SK-N-SH (cell line): ENCODE results near the gene GUCA1A. TPM values are rescaled to one million over a fixed set of nuclear protein-coding genes. Genes with fewer than 3 reads are reported as not detected.
A peak's percentile ranks its signal among the peaks of the same experiment; 100 is the strongest.

Source experiments
- CTCF ChIA-PET: fragments of 300-600, 350-600 bp; formaldehyde crosslinking; extraction: SDS; loops from one replicate; lab custom pipeline; 2021; lab: Yijun Ruan, JAX
- POLR2A ChIA-PET: fragments of 350-600 bp; sonication (Branson Sonifier 250); formaldehyde crosslinking; extraction: SDS; loops from one replicate; lab custom pipeline; 2020; ENCODE audit warnings: antibody characterized with exemption, inconsistent platforms; lab: Yijun Ruan, JAX
- DNase-seq: peaks from one replicate; pipeline ENCODE4 v3.0.0; 2012
- H2AFZ ChIP-seq: fragments of 200-600 bp; sonication (generic); 2 replicates; pipeline ENCODE4 v1.8.1; 2016; ENCODE audit warnings: antibody characterized with exemption, mild to moderate bottlenecking, low read depth
- H3F3A ChIP-seq: fragments of 200-600 bp; sonication (generic); replicated peaks from 2 replicates; pipeline ENCODE3; 2016; ENCODE audit warnings: antibody characterized with exemption, mild to moderate bottlenecking; ENCODE audit not compliant: insufficient read depth
- H3K27ac ChIP-seq, 2 experiments: fragments of 200-500 bp in 1 of 2; fragments of 200-600 bp in 1 of 2; sonication (Bioruptor generic) in 1 of 2; sonication (generic), shearing (Covaris generic) in 1 of 2; 2 replicates each; pipeline versions ENCODE4 v1.5.1 to v1.6.1; 2014 to 2016; ENCODE audit warnings: low read depth in 2 of 2, inconsistent platforms in 1 of 2, low read length in 1 of 2, mild to moderate bottlenecking in 1 of 2, mixed read lengths in 1 of 2
- H3K27me3 ChIP-seq: fragments of 200-600 bp; sonication (generic), shearing (Covaris generic); 2 replicates; pipeline ENCODE4 v1.6.1; 2016; ENCODE audit warnings: mixed run types; ENCODE audit not compliant: insufficient read depth
- H3K36me3 ChIP-seq, 2 experiments: fragments of 200-500 bp in 1 of 2; fragments of 200-600 bp in 1 of 2; sonication (Bioruptor generic) in 1 of 2; sonication (generic) in 1 of 2; replicated peaks in 1 of 2; 2 replicates each; pipeline versions ENCODE3 to v1.5.1; 2014 to 2016; ENCODE audit warnings: low read length in 1 of 2, mild to moderate bottlenecking in 1 of 2; ENCODE audit not compliant: insufficient read depth in 2 of 2, control insufficient read depth in 1 of 2
- H3K4me1 ChIP-seq, 2 experiments: fragments of 200-500 bp in 1 of 2; fragments of 200-600 bp in 1 of 2; sonication (Bioruptor generic) in 1 of 2; sonication (generic), shearing (Covaris generic) in 1 of 2; 2 replicates each; pipeline versions ENCODE4 v1.5.1 to v1.6.1; 2014 to 2016; ENCODE audit warnings: low read depth in 1 of 2, low read length in 1 of 2, mixed run types in 1 of 2; ENCODE audit not compliant: insufficient read depth in 2 of 2, control insufficient read depth in 1 of 2
- H3K4me2 ChIP-seq: fragments of 200-600 bp; sonication (generic), shearing (Covaris generic); 2 replicates; pipeline ENCODE4 v1.6.1; 2017; ENCODE audit warnings: mixed run types
- H3K4me3 ChIP-seq, 2 experiments: fragments of 200-500 bp in 1 of 2; fragments of 200-600 bp in 1 of 2; sonication (Bioruptor generic) in 1 of 2; sonication (generic), shearing (Covaris generic) in 1 of 2; 2 replicates each; pipeline versions ENCODE4 v1.5.1 to v1.8.1; 2014 to 2016; ENCODE audit warnings: low read depth in 2 of 2, inconsistent platforms in 1 of 2, low read length in 1 of 2, mild to moderate bottlenecking in 1 of 2, mixed read lengths in 1 of 2, moderate library complexity in 1 of 2
- H3K79me2 ChIP-seq: fragments of 200-600 bp; sonication (generic); 2 replicates; pipeline ENCODE4 v1.8.1; 2017; ENCODE audit warnings: mild to moderate bottlenecking; ENCODE audit not compliant: insufficient read depth
- H3K9ac ChIP-seq: fragments of 200-600 bp; sonication (generic); 2 replicates; pipeline ENCODE4 v1.6.1; 2017; ENCODE audit warnings: mixed run types
- H3K9me2 ChIP-seq: fragments of 200-600 bp; sonication (generic); 2 replicates; pipeline ENCODE4 v1.6.1; 2017; ENCODE audit warnings: mixed run types
- H3K9me3 ChIP-seq: fragments of 200-600 bp; sonication (generic); 2 replicates; pipeline ENCODE4 v1.6.1; 2017; ENCODE audit warnings: mixed run types, mild to moderate bottlenecking, moderate library complexity
- H4K20me1 ChIP-seq: fragments of 200-600 bp; sonication (generic); 2 replicates; pipeline ENCODE4 v1.6.1; 2017; ENCODE audit warnings: mild to moderate bottlenecking, mixed run types; ENCODE audit not compliant: insufficient read depth
- EP300 ChIP-seq, 2 experiments: IDR thresholded peaks; 2 replicates each; pipeline versions ENCODE4 v1.4.0 to v1.6.1; 2012; ENCODE audit warnings: borderline replicate concordance in 1 of 2, low read depth in 1 of 2, low read length in 1 of 2
- FOXM1 ChIP-seq: IDR thresholded peaks from 2 replicates; pipeline ENCODE4 v1.4.0; 2012; ENCODE audit warnings: low read depth, mild to moderate bottlenecking
- JUND ChIP-seq: IDR thresholded peaks from 2 replicates; pipeline ENCODE4 v1.4.0; 2012
- NFIC ChIP-seq: IDR thresholded peaks from 2 replicates; pipeline ENCODE4 v1.4.0; 2012; ENCODE audit warnings: borderline replicate concordance
- POLR2AphosphoS5 ChIP-seq: IDR thresholded peaks from 2 replicates; pipeline ENCODE4 v1.6.1; 2012; ENCODE audit warnings: low read depth, low read length
- RXRA ChIP-seq: IDR thresholded peaks from 2 replicates; pipeline ENCODE4 v1.4.0; 2012; ENCODE audit warnings: low read depth, mild to moderate bottlenecking, borderline replicate concordance
- SMC3 ChIP-seq: IDR thresholded peaks from 2 replicates; pipeline ENCODE4 v1.6.1; 2012; ENCODE audit warnings: low read depth, low read length, improper control_type of control experiment
- TAF1 ChIP-seq: IDR thresholded peaks from 2 replicates; pipeline ENCODE4 v1.6.1; 2012; ENCODE audit warnings: low read depth, mild to moderate bottlenecking, low read length, moderate library complexity, borderline replicate concordance
- TCF12 ChIP-seq: IDR thresholded peaks from 2 replicates; pipeline ENCODE4 v1.4.0; 2012
- TEAD4 ChIP-seq: IDR thresholded peaks from 2 replicates; pipeline ENCODE4 v1.4.0; 2012; ENCODE audit warnings: mild to moderate bottlenecking, borderline replicate concordance; ENCODE audit not compliant: insufficient read depth
- YY1 ChIP-seq: IDR thresholded peaks from 2 replicates; pipeline ENCODE4 v1.4.0; 2012; ENCODE audit warnings: low read depth, mild to moderate bottlenecking
- WGBS: methylation state at CpG from one replicate; pipeline ENCODE4 v1.1.6; 2017; ENCODE audit warnings: low lambda C conversion rate; 5-methylcytosine and 5-hydroxymethylcytosine counted together
- polyA plus RNA-seq, 3 experiments: library from polyadenylated mRNA; depleted of rRNA; stranded (reverse); fragments of >200 nt; gene quantifications; 2 replicates each; pipeline ENCODE4 v1.2.3, GENCODE V29; 2012
- TF ChIP-seq, protein P1 (sequence below): IDR thresholded peaks from 2 replicates; pipeline ENCODE4 v1.4.0; 2012; ENCODE audit warnings: low read depth, borderline replicate concordance
- TF ChIP-seq, protein P2 (sequence below): IDR thresholded peaks from 2 replicates; pipeline ENCODE4 v1.6.1; 2012; ENCODE audit warnings: mild to moderate bottlenecking, low read depth, low read length, moderate library complexity
- TF ChIP-seq, protein P3 (sequence below): fragments of 150-350 bp; IDR thresholded peaks from 2 replicates; pipeline ENCODE4 v1.6.1; 2016; ENCODE audit warnings: mild to moderate bottlenecking, low read depth, low read length
- TF ChIP-seq, protein P4 (sequence below): IDR thresholded peaks from 2 replicates; pipeline ENCODE4; 2012
- TF ChIP-seq, protein P5 (sequence below): IDR thresholded peaks from 2 replicates; pipeline ENCODE4 v1.4.0; 2012; ENCODE audit warnings: low read depth

The GUCA1A gene
- polyA plus RNA-seq, 1 of the 3 experiments (the other 2 are of a cell fraction), result 0.77 TPM

DNA sequence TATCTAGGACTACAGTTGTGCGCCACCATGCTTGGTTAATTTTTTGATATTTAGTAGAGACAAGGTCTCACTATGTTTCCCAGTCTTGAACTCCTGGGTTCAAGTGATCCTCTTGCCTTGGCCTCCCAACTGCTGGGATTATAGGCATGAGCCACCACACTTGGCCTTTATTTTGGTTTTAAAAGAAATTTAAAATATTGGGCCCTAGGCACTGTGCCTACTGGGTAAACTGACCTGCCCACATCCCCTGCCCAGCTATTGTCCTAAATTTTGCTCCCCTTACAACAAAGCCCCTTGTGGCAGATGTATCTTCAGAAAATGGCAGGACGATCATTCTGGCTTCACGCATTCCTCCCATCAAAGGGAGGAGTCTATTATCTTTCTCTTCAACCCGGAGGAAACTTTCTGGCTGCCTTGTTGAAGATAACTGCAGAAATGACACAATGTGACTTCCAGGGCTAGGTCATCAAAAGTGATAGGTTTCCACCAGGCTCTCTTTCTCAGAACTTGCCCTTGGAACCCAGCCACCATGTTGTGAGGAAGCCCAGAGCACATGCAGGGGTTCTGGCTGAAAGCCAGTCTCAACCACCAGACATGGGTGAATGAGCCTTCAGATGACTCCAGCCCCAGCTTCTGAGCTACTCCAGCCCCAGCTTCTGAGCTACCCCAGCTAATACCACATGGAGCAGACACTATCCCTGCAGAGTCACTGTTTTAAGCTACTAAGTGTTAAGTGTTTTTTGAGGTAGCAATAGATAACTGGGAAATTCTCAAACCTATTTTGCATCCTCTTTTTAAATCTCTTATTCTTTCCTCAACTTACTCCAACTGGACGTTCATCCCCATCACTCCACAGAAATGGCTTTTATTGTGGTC is 26.2 kb downstream of the GUCA1A start:
- Histone ChIP-seq H3F3A (peaks cover 56% of the 10 kb centered on the region), H3K27ac (peak overlapping the region in 1 of 2 experiments; percentile 94; a peak in 3 of 4 replicates), H4K20me1 (peaks cover 4% of the 10 kb centered on the region; the same call in 1 of the 2 replicates), H3K9ac (peak overlapping the region; percentile 13; the same call in 1 of the 2 replicates), H3K27me3 (no peaks in the 10 kb centered on the region), H2AFZ (no peak overlapping the region), H3K4me1 (peaks cover 0 to 24% of the 10 kb centered on the region in 2 experiments; a peak in 3 of 4 replicates), H3K9me2 (no peaks in the 10 kb centered on the region), H3K36me3 (peaks cover 0 to 10% of the 10 kb centered on the region in 2 experiments), H3K4me2 (peak overlapping the region; percentile 25; the same call in 1 of the 2 replicates), H3K79me2 (no peaks in the 10 kb centered on the region), H3K9me3 (no peaks in the 10 kb centered on the region), H3K4me3 (no peak overlapping the region)
- no peak for DNase-seq
- ChIA-PET CTCF (interaction anchor here (0.6 to 2.9 kb wide), 2 partner anchors 15 to 806 kb away, joined by 3 to 11 read pairs; no protein-coding TSS in a partner anchor), POLR2A (no interaction called here)
- TF ChIP-seq TEAD4 (0 out of 2 replicates have a peak, but pooled peaks have one; percentile 47), RXRA (0 out of 2 replicates have a peak, but pooled peaks have one; percentile 20), EP300 (IDR thresholded peaks at IDR 0.05; ENCODE audit: borderline replicate concordance in 1 of 2, low read depth in 1 of 2, low read length in 1 of 2) (peak in 1 of 2 experiments; percentile 59; a peak in 1 of 4 replicates), TCF12 (peak; percentile 85), POLR2AphosphoS5 (peak; percentile 47; the same call in 1 of the 2 replicates), SMC3 (no peak), NFIC (peak; percentile 90), FOXM1 (no peak), YY1 (peak; percentile 49; the same call in 1 of the 2 replicates), JUND (peak; percentile 47), TAF1 (no peak)
- TF ChIP-seq, protein P1, sequence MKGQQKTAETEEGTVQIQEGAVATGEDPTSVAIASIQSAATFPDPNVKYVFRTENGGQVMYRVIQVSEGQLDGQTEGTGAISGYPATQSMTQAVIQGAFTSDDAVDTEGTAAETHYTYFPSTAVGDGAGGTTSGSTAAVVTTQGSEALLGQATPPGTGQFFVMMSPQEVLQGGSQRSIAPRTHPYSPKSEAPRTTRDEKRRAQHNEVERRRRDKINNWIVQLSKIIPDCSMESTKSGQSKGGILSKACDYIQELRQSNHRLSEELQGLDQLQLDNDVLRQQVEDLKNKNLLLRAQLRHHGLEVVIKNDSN, result no peak
- TF ChIP-seq, protein P2, sequence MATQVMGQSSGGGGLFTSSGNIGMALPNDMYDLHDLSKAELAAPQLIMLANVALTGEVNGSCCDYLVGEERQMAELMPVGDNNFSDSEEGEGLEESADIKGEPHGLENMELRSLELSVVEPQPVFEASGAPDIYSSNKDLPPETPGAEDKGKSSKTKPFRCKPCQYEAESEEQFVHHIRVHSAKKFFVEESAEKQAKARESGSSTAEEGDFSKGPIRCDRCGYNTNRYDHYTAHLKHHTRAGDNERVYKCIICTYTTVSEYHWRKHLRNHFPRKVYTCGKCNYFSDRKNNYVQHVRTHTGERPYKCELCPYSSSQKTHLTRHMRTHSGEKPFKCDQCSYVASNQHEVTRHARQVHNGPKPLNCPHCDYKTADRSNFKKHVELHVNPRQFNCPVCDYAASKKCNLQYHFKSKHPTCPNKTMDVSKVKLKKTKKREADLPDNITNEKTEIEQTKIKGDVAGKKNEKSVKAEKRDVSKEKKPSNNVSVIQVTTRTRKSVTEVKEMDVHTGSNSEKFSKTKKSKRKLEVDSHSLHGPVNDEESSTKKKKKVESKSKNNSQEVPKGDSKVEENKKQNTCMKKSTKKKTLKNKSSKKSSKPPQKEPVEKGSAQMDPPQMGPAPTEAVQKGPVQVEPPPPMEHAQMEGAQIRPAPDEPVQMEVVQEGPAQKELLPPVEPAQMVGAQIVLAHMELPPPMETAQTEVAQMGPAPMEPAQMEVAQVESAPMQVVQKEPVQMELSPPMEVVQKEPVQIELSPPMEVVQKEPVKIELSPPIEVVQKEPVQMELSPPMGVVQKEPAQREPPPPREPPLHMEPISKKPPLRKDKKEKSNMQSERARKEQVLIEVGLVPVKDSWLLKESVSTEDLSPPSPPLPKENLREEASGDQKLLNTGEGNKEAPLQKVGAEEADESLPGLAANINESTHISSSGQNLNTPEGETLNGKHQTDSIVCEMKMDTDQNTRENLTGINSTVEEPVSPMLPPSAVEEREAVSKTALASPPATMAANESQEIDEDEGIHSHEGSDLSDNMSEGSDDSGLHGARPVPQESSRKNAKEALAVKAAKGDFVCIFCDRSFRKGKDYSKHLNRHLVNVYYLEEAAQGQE, result no peak
- TF ChIP-seq, protein P3, sequence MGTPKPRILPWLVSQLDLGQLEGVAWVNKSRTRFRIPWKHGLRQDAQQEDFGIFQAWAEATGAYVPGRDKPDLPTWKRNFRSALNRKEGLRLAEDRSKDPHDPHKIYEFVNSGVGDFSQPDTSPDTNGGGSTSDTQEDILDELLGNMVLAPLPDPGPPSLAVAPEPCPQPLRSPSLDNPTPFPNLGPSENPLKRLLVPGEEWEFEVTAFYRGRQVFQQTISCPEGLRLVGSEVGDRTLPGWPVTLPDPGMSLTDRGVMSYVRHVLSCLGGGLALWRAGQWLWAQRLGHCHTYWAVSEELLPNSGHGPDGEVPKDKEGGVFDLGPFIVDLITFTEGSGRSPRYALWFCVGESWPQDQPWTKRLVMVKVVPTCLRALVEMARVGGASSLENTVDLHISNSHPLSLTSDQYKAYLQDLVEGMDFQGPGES, result no peak
- TF ChIP-seq, protein P4, sequence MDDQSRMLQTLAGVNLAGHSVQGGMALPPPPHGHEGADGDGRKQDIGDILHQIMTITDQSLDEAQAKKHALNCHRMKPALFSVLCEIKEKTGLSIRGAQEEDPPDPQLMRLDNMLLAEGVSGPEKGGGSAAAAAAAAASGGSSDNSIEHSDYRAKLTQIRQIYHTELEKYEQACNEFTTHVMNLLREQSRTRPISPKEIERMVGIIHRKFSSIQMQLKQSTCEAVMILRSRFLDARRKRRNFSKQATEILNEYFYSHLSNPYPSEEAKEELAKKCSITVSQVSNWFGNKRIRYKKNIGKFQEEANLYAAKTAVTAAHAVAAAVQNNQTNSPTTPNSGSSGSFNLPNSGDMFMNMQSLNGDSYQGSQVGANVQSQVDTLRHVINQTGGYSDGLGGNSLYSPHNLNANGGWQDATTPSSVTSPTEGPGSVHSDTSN, result peak; percentile 74
- TF ChIP-seq, protein P5, sequence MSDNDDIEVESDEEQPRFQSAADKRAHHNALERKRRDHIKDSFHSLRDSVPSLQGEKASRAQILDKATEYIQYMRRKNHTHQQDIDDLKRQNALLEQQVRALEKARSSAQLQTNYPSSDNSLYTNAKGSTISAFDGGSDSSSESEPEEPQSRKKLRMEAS, result peak; percentile 79
- 60% methylated on average over 5 of the region's 5 CpGs for WGBS
